K562 (cell line): ENCODE data around the gene E2F2. TPM values are rescaled to one million over a fixed set of nuclear protein-coding genes. Genes with fewer than 3 reads are reported as not detected.

Experiments used
- AFF1 ChIP-seq, 2 experiments: fragments of 450-650 bp; IDR thresholded peaks; 2 replicates each; pipeline ENCODE4 v1.6.1; 2018; ENCODE audit warnings: mild to moderate bottlenecking in 2 of 2, low read depth in 1 of 2; ENCODE audit not compliant: partially characterized antibody in 2 of 2
- ARID1B ChIP-seq: fragments of 450-650 bp; IDR thresholded peaks from 2 replicates; pipeline ENCODE4 v1.6.1; 2016; ENCODE audit warnings: antibody characterized with exemption, mild to moderate bottlenecking, inconsistent platforms
- ETV6 ChIP-seq, 3 experiments: fragments of 150-350 bp in 1 of 3; sonication (generic) in 1 of 3; formaldehyde crosslinking in 1 of 3; IDR thresholded peaks; 2 replicates each; pipeline versions ENCODE4 v1.6.1 to v1.8.0; 2014 to 2022; ENCODE audit warnings: borderline replicate concordance in 2 of 3, low read depth in 2 of 3, antibody characterized with exemption in 1 of 3, low read length in 1 of 3, mild to moderate bottlenecking in 1 of 3, missing genetic modification reagents in 1 of 3
- HNRNPLL ChIP-seq: fragments of 200-400 bp; formaldehyde crosslinking; IDR thresholded peaks from 2 replicates; pipeline ENCODE4 v1.6.1; 2017; ENCODE audit warnings: low read length, low read depth, mild to moderate bottlenecking; ENCODE audit not compliant: poor library complexity, severe bottlenecking
- KLF1 ChIP-seq: fragments of 450-650 bp; IDR thresholded peaks from 2 replicates; pipeline ENCODE4 v1.6.1; 2016; ENCODE audit warnings: missing genetic modification characterization, missing compliant biosample characterization
- KLF16 ChIP-seq: IDR thresholded peaks from 2 replicates; pipeline ENCODE4 v1.6.1; 2016; ENCODE audit warnings: antibody characterized with exemption
- MTA1 ChIP-seq: fragments of 450-650 bp; IDR thresholded peaks from 2 replicates; pipeline ENCODE4 v1.6.1; 2017; ENCODE audit warnings: borderline replicate concordance
- NEUROD1 ChIP-seq: fragments of 150-350 bp; IDR thresholded peaks from 2 replicates; pipeline ENCODE4 v1.6.1; 2014; ENCODE audit warnings: borderline replicate concordance, low read length, low read depth; ENCODE audit not compliant: partially characterized antibody
- NR3C1 ChIP-seq: sonication (generic); formaldehyde crosslinking; IDR thresholded peaks from 2 replicates; pipeline ENCODE4 v1.8.1; 2022; ENCODE audit warnings: missing genetic modification reagents
- PHB2 ChIP-seq: fragments of 450-650 bp; IDR thresholded peaks from 2 replicates; pipeline ENCODE4 v1.6.1; 2017; ENCODE audit warnings: low read depth
- POLR2AphosphoS2 ChIP-seq: IDR thresholded peaks from 2 replicates; pipeline ENCODE4 v1.6.1; 2012; ENCODE audit warnings: low read length, improper control_type of control experiment
- SIRT6 ChIP-seq: IDR thresholded peaks from one replicate; pipeline ENCODE4 v1.6.1; 2012; ENCODE audit warnings: low read depth, mild to moderate bottlenecking, control low read depth, inconsistent platforms, low read length, moderate library complexity
- TEAD1 ChIP-seq, 2 experiments: fragments of 450-650 bp in 1 of 2; sonication (generic) in 1 of 2; formaldehyde crosslinking; IDR thresholded peaks; 2 replicates each; pipeline versions ENCODE4 v1.4.0 to v1.8.0; 2020 to 2022; ENCODE audit warnings: mild to moderate bottlenecking in 2 of 2, missing genetic modification reagents in 1 of 2
- TRIM28 ChIP-seq: fragments of 450-650 bp; IDR thresholded peaks from 2 replicates; pipeline ENCODE4 v1.6.1; 2017
- ZBTB12 ChIP-seq: fragments of 250-450 bp; sonication (Bioruptor Pico); IDR thresholded peaks from 2 replicates; pipeline ENCODE4 v1.4.0; 2020
- ZNF263 ChIP-seq: sonication (generic); formaldehyde crosslinking; IDR thresholded peaks from 2 replicates; pipeline ENCODE4 v1.8.0; 2022; ENCODE audit warnings: mild to moderate bottlenecking, missing genetic modification reagents, borderline replicate concordance
- ZNF41 ChIP-seq: fragments of 250-450 bp; sonication (Bioruptor Pico); conservative IDR thresholded peaks from 2 replicates; pipeline ENCODE4 v1.4.0; 2020; ENCODE audit warnings: mild to moderate bottlenecking
- ZSCAN32 ChIP-seq: fragments of 450-650 bp; formaldehyde crosslinking; IDR thresholded peaks from 2 replicates; pipeline ENCODE4 v1.4.0; 2020; ENCODE audit warnings: mild to moderate bottlenecking, moderate library complexity
- polyA plus RNA-seq, 8 experiments: library from polyadenylated mRNA; depleted of rRNA in 4 of 8; stranded (reverse) in 5 of 8; unstranded in 3 of 8; fragments of >200 nt; fragmentation: Nextera tagmentation in 2 of 8; fragmentation: Illumina TruSeq in 1 of 8; extraction: Ambion mirVana in 2 of 8; extraction: Trizol in 1 of 8; gene quantifications; 2 replicates each; pipeline versions ENCODE4 v1.2.1 to v1.2.3, GENCODE V29; 2011 to 2014; ENCODE audit warnings: inconsistent platforms in 1 of 8, missing spikeins in 1 of 8
- total RNA-seq, 7 experiments: library from RNA; depleted of rRNA in 6 of 7; stranded (reverse); fragments of >200 nt in 6 of 7; fragmentation: Illumina TruSeq in 2 of 7; extraction: Trizol in 2 of 7; gene quantifications; 2 replicates each; pipeline versions ENCODE4 v1.2.1 to v1.2.3, GENCODE V29; 2011 to 2021; ENCODE audit warnings: low replicate concordance in 1 of 7
- TF ChIP-seq, protein P1 (sequence below): sonication (generic); formaldehyde crosslinking; IDR thresholded peaks from 2 replicates; pipeline ENCODE4 v1.8.1; 2023; ENCODE audit warnings: mild to moderate bottlenecking, missing genetic modification reagents
- TF ChIP-seq, protein P2 (sequence below): sonication (generic); formaldehyde crosslinking; IDR thresholded peaks from 2 replicates; pipeline ENCODE4 v1.8.0; 2022; ENCODE audit warnings: mild to moderate bottlenecking, missing genetic modification reagents

E2F2 gene
- total and polyA plus RNA-seq, 9 of the 15 experiments (the other 6 are each of a cell fraction or from before 2014, with no cell fraction given), result 3.1 to 25.3 (median 11.4) TPM

DNA sequence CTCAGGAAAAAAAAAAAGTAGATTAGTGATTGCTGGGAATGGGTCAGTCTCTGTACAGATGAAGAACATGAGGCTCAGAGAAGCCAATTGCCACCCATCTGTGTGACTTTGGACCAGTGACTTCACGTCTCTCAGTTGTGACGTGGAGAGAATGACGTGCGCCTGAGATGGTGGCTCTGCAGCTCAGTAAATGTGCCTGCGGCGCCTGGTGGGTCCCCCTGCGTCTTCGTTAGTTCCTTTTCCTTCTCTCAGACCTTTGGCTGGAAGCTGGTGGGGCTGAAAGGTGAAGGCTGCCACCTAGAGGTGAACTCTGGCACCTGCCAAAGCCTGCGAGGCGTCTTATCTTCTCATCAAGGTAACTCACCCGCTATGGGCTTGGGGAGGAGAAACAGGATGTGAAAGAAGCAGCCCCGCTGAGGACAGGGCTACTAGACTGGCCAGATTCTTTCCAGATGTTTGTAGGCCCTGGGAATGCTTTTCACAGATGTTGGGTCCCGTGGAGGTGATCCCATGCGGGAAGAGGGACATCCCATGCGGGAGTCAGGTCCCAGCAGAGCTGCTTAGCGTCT is 8.7 kb upstream of the E2F2 start (continued):
- TF ChIP-seq NR3C1 (CRISPR knock-in tag) (no peak), ZNF41 (no peak), ZNF263 (peak; percentile 30; the same call in 1 of the 2 replicates), TRIM28 (peak; percentile 94), KLF16 (peak; percentile 82), SIRT6 (no peak), TEAD1 (CRISPR knock-in tag; IDR thresholded peaks at IDR 0.05) (peak; percentile 45 to 82; a peak in 2 of 4 replicates), HNRNPLL (peak; percentile 25), ARID1B (peak; percentile 74; the same call in 1 of the 2 replicates), NEUROD1 (no peak), ZBTB12 (CRISPR knock-in tag) (peak; percentile 89), KLF1 (tag) (peak; percentile 60; the same call in 1 of the 2 replicates), ZSCAN32 (CRISPR knock-in tag) (no peak), AFF1 (IDR thresholded peaks at IDR 0.05; ENCODE audit: low read depth in 1 of 2, partially characterized antibody in 2 of 2) (peak; percentile 52 to 80), MTA1 (peak; percentile 90), POLR2AphosphoS2 (no peak), ETV6 (IDR thresholded peaks at IDR 0.05; ENCODE audit: borderline replicate concordance in 1 of 2, low read depth in 2 of 2, low read length in 1 of 2) (0 out of 4 replicates have a peak, but pooled peaks of 1 of the 2 experiments have one; percentile 24), ETV6 (CRISPR knock-in tag; IDR thresholded peaks at IDR 0.05; ENCODE audit: borderline replicate concordance) (no peak), PHB2 (no peak)
- TF ChIP-seq, protein P1, sequence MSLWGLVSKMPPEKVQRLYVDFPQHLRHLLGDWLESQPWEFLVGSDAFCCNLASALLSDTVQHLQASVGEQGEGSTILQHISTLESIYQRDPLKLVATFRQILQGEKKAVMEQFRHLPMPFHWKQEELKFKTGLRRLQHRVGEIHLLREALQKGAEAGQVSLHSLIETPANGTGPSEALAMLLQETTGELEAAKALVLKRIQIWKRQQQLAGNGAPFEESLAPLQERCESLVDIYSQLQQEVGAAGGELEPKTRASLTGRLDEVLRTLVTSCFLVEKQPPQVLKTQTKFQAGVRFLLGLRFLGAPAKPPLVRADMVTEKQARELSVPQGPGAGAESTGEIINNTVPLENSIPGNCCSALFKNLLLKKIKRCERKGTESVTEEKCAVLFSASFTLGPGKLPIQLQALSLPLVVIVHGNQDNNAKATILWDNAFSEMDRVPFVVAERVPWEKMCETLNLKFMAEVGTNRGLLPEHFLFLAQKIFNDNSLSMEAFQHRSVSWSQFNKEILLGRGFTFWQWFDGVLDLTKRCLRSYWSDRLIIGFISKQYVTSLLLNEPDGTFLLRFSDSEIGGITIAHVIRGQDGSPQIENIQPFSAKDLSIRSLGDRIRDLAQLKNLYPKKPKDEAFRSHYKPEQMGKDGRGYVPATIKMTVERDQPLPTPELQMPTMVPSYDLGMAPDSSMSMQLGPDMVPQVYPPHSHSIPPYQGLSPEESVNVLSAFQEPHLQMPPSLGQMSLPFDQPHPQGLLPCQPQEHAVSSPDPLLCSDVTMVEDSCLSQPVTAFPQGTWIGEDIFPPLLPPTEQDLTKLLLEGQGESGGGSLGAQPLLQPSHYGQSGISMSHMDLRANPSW, result no peak
- TF ChIP-seq, protein P2, sequence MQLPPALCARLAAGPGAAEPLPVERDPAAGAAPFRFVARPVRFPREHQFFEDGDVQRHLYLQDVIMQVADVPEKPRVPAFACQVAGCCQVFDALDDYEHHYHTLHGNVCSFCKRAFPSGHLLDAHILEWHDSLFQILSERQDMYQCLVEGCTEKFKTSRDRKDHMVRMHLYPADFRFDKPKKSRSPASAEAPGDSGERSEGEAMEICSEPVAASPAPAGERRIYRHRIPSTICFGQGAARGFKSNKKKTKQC, result peak; percentile 69; the same call in 1 of the 2 replicates
